Cardiac fibroblast (primary cell): ENCODE measurements around the gene UNC5B.

ENCODE experiments used
- DNase-seq, 2 donors: peaks; one replicate each; pipeline versions ENCODE4 v3.0.0 to v3.0.0-alpha.2; 2010; ENCODE audit warnings: low read depth in 2 of 2
- H3K4me3 ChIP-seq, 2 donors: replicated peaks in 1 of 2; 1 replicate in 1 of 2; 2 replicates in 1 of 2; pipeline ENCODE4 v1.5.1; 2011; ENCODE audit warnings: low read depth in 2 of 2, low read length in 2 of 2, mild to moderate bottlenecking in 2 of 2, moderate library complexity in 1 of 2
- TF ChIP-seq, protein P1 (sequence below): IDR thresholded peaks from one replicate; pipeline ENCODE4 v1.5.1; 2011; ENCODE audit warnings: low read depth, mild to moderate bottlenecking, low read length, inconsistent platforms

Gene UNC5B

DNA sequence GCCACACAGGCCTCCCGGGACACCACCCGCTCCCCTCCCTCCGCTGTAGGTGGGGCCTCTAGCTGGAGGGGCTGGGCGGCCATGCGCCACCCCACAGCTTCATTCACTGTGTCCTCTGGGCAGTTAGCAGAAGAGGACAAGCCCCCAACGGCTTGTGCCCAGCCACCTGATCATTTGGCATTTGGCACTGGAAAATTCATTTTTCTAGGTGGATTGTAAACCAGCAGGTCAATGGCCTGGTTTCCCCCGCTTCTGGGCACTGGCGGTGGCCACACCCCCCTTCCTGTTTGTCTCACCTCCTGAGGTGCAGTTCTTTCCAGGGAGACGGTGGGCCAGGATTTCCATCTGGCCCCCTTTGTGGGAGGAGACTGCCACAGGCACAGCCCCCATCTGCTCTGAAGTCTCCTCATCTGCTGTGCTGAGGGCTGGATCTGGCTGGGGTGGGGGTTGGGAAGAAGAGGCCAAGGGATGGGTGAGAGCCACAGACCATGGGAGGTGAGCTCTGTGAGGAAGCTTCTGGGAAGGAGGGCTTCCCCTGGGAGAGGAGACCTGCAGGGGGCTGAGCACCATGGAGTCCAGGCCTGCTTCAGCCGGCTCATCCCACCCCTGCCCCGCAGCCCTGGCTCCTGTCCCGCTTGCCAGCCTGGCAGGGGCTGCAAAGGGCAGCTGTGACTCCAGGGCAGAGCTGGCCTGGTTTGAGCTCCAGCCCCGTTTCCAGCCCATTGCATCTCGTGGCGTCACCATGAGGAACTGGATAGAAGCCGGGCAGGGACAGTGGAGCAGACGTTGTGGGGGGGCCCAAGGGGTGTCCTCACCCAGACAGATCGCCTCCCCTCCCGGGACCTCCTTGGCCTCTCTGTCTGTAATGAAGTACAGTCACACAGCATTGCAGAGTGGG lies 66.6 kb downstream of the UNC5B start:
- H3K4me3 ChIP-seq: no peak overlapping the region
- TF ChIP-seq, protein P1, sequence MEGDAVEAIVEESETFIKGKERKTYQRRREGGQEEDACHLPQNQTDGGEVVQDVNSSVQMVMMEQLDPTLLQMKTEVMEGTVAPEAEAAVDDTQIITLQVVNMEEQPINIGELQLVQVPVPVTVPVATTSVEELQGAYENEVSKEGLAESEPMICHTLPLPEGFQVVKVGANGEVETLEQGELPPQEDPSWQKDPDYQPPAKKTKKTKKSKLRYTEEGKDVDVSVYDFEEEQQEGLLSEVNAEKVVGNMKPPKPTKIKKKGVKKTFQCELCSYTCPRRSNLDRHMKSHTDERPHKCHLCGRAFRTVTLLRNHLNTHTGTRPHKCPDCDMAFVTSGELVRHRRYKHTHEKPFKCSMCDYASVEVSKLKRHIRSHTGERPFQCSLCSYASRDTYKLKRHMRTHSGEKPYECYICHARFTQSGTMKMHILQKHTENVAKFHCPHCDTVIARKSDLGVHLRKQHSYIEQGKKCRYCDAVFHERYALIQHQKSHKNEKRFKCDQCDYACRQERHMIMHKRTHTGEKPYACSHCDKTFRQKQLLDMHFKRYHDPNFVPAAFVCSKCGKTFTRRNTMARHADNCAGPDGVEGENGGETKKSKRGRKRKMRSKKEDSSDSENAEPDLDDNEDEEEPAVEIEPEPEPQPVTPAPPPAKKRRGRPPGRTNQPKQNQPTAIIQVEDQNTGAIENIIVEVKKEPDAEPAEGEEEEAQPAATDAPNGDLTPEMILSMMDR: no peak
- no peak for DNase-seq

DNA sequence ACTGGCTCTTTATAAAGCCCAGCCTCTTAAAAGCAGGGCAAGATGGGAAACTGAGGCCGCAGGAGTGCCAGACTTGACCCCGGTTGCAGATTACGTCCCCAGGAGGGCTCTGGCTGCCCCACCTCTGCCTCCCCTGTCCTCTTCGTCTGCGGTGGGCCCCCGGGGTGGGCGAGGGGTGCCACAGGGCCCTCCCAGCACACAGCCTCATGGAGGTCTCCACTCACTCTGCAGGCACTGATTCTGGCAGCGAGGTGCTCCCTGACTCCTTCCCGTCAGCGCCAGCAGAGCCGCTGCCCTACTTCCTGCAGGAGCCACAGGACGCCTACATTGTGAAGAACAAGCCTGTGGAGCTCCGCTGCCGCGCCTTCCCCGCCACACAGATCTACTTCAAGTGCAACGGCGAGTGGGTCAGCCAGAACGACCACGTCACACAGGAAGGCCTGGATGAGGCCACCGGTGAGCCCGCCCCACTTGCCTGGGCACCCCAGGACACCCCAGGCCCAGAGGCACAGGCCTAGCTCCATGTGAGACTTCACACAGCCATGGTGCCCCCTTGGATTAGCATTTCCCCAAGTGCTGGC lies 67.3 kb downstream of the UNC5B start:
- TF ChIP-seq, protein P1: no peak
- no peak for DNase-seq
- no peak overlapping the region for H3K4me3 ChIP-seq

DNA sequence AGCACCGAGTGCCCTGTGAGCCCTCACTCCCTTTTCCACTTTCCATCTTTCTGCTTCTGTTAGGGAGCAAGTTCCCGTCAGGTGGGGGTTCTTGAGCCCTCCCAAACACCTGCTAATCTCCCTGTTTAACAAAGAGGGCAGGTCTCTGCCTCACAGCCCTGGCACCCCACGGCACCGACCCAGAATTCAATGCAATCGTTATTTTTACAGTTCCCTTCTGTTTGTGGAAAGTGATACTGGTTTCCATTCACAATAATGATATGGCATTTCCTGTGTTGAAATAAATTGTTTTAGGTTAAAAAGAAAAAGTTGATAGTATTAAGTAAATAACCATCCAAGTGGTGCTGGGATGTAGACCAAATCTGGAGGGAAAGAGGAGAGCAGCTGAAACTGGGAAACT lies 67.8 kb downstream of the UNC5B start:
- DNase-seq: no peak
- TF ChIP-seq, protein P1: no peak
- no peak overlapping the region for H3K4me3 ChIP-seq

DNA sequence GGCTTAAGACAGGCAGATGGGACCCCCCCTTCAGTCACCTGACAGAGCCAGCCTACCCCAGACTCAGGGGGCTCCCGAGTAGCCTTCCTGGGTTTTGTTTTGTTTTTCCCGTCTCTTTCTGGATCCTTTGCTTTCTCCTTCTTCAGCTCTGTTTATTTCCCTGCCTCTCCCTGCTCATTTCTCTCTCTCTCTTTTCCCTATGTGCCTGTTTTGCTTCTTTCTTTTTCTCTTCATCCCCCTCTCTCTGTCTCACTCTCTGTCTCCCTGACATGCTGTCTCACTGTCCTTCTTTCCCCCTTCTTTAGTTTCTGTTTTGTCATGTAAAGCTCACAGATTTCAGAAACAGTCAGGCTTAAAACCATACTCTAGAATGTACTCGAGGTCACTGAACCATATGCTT lies 68.5 kb downstream of the UNC5B start:
- H3K4me3 ChIP-seq: no peak overlapping the region
- DNase-seq: no peak
- TF ChIP-seq, protein P1: no peak

DNA sequence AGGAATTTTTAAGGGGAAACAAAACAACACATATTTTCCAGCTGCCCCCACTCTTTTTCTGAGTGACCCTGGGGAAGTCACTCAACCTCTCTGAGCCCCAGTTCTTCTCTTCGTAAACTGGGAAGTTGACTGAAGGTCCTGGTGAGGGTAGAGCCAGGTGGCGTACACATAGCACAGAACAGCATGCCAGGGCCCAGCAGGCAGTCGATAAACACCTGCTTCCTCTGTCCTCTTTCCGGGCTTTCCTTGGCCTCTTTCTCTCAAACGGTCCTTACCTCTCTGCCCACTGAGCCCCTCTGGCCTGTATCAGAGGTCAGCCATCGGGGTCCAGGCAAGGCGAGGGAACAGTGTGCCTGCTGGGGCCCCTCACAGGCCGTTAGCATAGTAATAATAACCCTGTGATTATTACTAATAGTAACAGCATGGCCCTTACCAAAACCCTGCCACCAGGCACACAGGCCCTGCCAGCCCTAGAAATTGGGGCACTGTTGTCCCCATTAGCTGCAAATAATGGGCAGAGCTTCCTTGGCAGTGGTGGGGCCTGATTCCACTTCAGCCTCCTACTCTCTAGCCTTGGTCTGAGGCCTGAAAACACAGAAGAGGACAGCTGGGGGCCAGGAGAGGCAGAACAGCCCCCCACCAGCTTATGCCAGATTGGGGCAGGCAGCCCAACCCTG lies 69.4 kb downstream of the UNC5B start:
- TF ChIP-seq, protein P1: no peak
- no peak overlapping the region for H3K4me3 ChIP-seq
- no peak for DNase-seq

DNA sequence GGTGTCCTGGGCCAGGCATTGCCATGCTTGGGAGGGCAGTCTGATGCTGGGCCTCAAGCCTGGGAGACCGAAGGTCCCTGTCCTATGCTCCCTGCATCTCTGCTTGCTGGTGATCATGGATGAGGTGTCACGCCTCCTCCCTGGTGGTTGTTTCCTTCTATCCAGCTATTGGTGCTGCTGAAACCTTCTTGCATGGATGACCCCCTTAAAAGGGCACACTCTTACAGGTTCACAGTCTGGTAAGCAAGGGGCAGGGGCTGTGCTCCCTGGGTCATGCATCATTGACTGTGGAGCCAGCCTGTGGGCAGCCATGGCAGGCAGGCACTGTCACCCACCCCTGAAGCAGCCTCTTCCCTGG lies 69.9 kb downstream of the UNC5B start:
- no peak for DNase-seq
- H3K4me3 ChIP-seq: no peak overlapping the region
- TF ChIP-seq, protein P1: no peak
